ENCODE results near the gene MUSK.

DNA sequence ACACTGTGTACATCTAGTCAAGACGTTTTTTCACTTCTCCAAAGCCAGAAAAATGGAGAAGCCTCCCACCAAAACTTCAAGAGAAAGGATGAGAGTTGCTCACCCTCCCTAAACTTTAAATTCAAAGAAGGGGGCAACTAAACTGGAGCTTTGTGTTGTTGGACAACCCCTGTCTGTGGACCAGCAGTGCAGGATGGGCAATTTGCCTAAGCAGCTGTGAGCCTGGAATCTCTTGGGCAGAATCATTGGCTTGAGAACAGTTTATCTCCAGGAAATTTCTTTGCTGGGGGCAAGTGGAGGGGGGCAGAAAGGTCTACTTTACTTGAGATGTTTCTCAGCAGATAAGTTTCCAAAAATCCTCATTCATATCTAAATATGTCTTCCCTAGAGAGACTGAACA is 151.8 kb downstream of the MUSK start:
- TF ChIP-seq, protein P1, sequence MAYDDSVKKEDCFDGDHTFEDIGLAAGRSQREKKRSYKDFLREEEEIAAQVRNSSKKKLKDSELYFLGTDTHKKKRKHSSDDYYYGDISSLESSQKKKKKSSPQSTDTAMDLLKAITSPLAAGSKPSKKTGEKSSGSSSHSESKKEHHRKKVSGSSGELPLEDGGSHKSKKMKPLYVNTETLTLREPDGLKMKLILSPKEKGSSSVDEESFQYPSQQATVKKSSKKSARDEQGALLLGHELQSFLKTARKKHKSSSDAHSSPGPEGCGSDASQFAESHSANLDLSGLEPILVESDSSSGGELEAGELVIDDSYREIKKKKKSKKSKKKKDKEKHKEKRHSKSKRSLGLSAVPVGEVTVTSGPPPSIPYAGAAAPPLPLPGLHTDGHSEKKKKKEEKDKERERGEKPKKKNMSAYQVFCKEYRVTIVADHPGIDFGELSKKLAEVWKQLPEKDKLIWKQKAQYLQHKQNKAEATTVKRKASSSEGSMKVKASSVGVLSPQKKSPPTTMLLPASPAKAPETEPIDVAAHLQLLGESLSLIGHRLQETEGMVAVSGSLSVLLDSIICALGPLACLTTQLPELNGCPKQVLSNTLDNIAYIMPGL (CRISPR knock-in tag; IDR thresholded peaks at IDR 0.05; ENCODE audit: borderline replicate concordance): no peak
- TF ChIP-seq PHF8 (IDR thresholded peaks at IDR 0.05; ENCODE audit: borderline replicate concordance, low read depth): no peak
- TF ChIP-seq, protein P2, sequence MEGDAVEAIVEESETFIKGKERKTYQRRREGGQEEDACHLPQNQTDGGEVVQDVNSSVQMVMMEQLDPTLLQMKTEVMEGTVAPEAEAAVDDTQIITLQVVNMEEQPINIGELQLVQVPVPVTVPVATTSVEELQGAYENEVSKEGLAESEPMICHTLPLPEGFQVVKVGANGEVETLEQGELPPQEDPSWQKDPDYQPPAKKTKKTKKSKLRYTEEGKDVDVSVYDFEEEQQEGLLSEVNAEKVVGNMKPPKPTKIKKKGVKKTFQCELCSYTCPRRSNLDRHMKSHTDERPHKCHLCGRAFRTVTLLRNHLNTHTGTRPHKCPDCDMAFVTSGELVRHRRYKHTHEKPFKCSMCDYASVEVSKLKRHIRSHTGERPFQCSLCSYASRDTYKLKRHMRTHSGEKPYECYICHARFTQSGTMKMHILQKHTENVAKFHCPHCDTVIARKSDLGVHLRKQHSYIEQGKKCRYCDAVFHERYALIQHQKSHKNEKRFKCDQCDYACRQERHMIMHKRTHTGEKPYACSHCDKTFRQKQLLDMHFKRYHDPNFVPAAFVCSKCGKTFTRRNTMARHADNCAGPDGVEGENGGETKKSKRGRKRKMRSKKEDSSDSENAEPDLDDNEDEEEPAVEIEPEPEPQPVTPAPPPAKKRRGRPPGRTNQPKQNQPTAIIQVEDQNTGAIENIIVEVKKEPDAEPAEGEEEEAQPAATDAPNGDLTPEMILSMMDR (IDR thresholded peaks at IDR 0.05): no peak
- no peak for TF ChIP-seq KDM1A (IDR thresholded peaks at IDR 0.05; ENCODE audit: low read depth)
- no peak for TF ChIP-seq EHMT2 (IDR thresholded peaks at IDR 0.05; ENCODE audit: low read depth)
- no peak for TF ChIP-seq POLR2A (IDR thresholded peaks at IDR 0.05; ENCODE audit: low read length)
- no peak for TF ChIP-seq KDM5A (IDR thresholded peaks at IDR 0.05)
- TF ChIP-seq RAD21 (conservative IDR thresholded peaks at IDR 0.05 in 1 of 2, IDR thresholded peaks at IDR 0.05 in 1 of 2): no peak
- TF ChIP-seq, protein P3, sequence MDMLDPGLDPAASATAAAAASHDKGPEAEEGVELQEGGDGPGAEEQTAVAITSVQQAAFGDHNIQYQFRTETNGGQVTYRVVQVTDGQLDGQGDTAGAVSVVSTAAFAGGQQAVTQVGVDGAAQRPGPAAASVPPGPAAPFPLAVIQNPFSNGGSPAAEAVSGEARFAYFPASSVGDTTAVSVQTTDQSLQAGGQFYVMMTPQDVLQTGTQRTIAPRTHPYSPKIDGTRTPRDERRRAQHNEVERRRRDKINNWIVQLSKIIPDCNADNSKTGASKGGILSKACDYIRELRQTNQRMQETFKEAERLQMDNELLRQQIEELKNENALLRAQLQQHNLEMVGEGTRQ (IDR thresholded peaks at IDR 0.05): no peak
- no peak for TF ChIP-seq NPAS2 (CRISPR knock-in tag; IDR thresholded peaks at IDR 0.05; ENCODE audit: borderline replicate concordance)
